ENCODE data around the gene C1QTNF8.
"Not testable (repeated sequence)": the region's sequence is repeated elsewhere in the genome, so short reads cannot be mapped to it uniquely, and the experiment has no call there.

C1QTNF8 gene

GRCh38 chr16:1094124-1094479 is 1.9 kb downstream of the C1QTNF8 start:
- no peak for DNase-seq (ENCODE audit: low read depth in 2 of 2)

- peak in 1 of 2 donors; percentile 33 for DNase-seq (ENCODE audit: low read depth in 2 of 2)
Measured at GRCh38 chr16:1093284-1094123, 2.5 kb downstream of the C1QTNF8 start.

GRCh38 chr16:1092685-1093283 is 3.3 kb downstream of the C1QTNF8 start:
- not testable (repeated sequence) for DNase-seq (ENCODE audit: low read depth in 2 of 2)

GRCh38 chr16:1091992-1092552 is 4.0 kb downstream of the C1QTNF8 start:
- DNase-seq (ENCODE audit: low read depth in 2 of 2): no peak

GRCh38 chr16:1090620-1091587 is 5.1 kb downstream of the C1QTNF8 start:
- DNase-seq (ENCODE audit: low read depth in 2 of 2): no peak

- DNase-seq (ENCODE audit: low read depth in 2 of 2): no peak
Measured at GRCh38 chr16:1089822-1090619, 6.0 kb downstream of the C1QTNF8 start.

GRCh38 chr16:1089439-1089821 is 6.6 kb downstream of the C1QTNF8 start:
- DNase-seq (ENCODE audit: low read depth in 2 of 2): no peak

- no peak for DNase-seq (ENCODE audit: low read depth in 2 of 2)
Measured at GRCh38 chr16:1088295-1089170, 7.5 kb downstream of the C1QTNF8 start.

GRCh38 chr16:1086443-1086842 is 9.6 kb downstream of the C1QTNF8 start:
- not testable (repeated sequence) for DNase-seq (ENCODE audit: low read depth in 2 of 2)

GRCh38 chr16:1084971-1085370 is 11.1 kb downstream of the C1QTNF8 start:
- DNase-seq (ENCODE audit: low read depth in 2 of 2): no peak

- DNase-seq (ENCODE audit: low read depth in 2 of 2): no peak
Measured at GRCh38 chr16:1082952-1083675, 12.9 kb downstream of the C1QTNF8 start.

GRCh38 chr16:1082266-1082951 is 13.6 kb downstream of the C1QTNF8 start:
- DNase-seq (ENCODE audit: low read depth in 2 of 2): no peak

GRCh38 chr16:1081734-1082265 is 14.2 kb downstream of the C1QTNF8 start:
- no peak for DNase-seq (ENCODE audit: low read depth in 2 of 2)

- DNase-seq (ENCODE audit: low read depth in 2 of 2): no peak
Measured at GRCh38 chr16:1080801-1081733, 15.0 kb downstream of the C1QTNF8 start.

GRCh38 chr16:1079786-1080525 is 16.1 kb downstream of the C1QTNF8 start:
- DNase-seq (ENCODE audit: low read depth in 2 of 2): no peak

- DNase-seq (ENCODE audit: low read depth in 2 of 2): no peak
Measured at GRCh38 chr16:1079341-1079740, 16.7 kb downstream of the C1QTNF8 start.

GRCh38 chr16:1078579-1079021 is 17.4 kb downstream of the C1QTNF8 start:
- no peak for DNase-seq (ENCODE audit: low read depth in 2 of 2)
